Natural killer cell treated with Interleukin-12 subunit alpha and Interleukin-12 subunit beta and Interleukin-15 and Interleukin-18, amount 100 ng/mL, for 72 hours (primary cell): ENCODE results near the gene PCDHA2. TPM values are rescaled to one million over a fixed set of nuclear protein-coding genes. Genes with fewer than 3 reads are reported as not detected.
"Not testable (repeated sequence)": the region's sequence is repeated elsewhere in the genome, so short reads cannot be mapped to it uniquely, and the experiment has no call there.

Experiments used
- ATAC-seq, 2 donors: fragments of 150-1000 bp; cut with Tn5 transposase in 1 of 2; sonication (Bioruptor Pico), chemical (Tn5 transposase) in 1 of 2; 2 replicates each; pipeline ENCODE4 v1.10.0; 2021
- DNase-seq: peaks from one replicate; pipeline ENCODE4 v3.0.0; 2022; ENCODE audit warnings: low spot score
- H3K27ac Mint-ChIP-seq, 2 donors: 1 replicate in 1 of 2; 2 replicates in 1 of 2; pipeline ENCODE4 v1.8.0; 2022; ENCODE audit warnings: mixed read lengths in 2 of 2, mild to moderate bottlenecking in 1 of 2, moderate library complexity in 1 of 2
- H3K27me3 Mint-ChIP-seq, 2 donors: 1 replicate in 1 of 2; 2 replicates in 1 of 2; pipeline ENCODE4 v1.8.0; 2022; ENCODE audit warnings: mixed read lengths in 2 of 2
- H3K36me3 Mint-ChIP-seq: one replicate; pipeline ENCODE4 v1.8.0; 2022; ENCODE audit warnings: mixed read lengths
- H3K4me1 Mint-ChIP-seq, 2 donors: 1 replicate in 1 of 2; 2 replicates in 1 of 2; pipeline ENCODE4 v1.8.0; 2022; ENCODE audit warnings: low read depth in 2 of 2, mixed read lengths in 2 of 2, mild to moderate bottlenecking in 1 of 2
- H3K4me3 Mint-ChIP-seq: one replicate; pipeline ENCODE4 v1.8.0; 2022; ENCODE audit warnings: mixed read lengths
- H3K9me3 Mint-ChIP-seq: 2 replicates; pipeline ENCODE4 v1.8.0; 2022; ENCODE audit warnings: mixed read lengths
- total RNA-seq, 2 donors: library from RNA; stranded (reverse); gene quantifications; one replicate each; pipeline ENCODE4 v1.2.3, GENCODE V29; 2022

PCDHA2 gene
- total RNA-seq, 2 donors from 2014 or later, result not detected

DNA sequence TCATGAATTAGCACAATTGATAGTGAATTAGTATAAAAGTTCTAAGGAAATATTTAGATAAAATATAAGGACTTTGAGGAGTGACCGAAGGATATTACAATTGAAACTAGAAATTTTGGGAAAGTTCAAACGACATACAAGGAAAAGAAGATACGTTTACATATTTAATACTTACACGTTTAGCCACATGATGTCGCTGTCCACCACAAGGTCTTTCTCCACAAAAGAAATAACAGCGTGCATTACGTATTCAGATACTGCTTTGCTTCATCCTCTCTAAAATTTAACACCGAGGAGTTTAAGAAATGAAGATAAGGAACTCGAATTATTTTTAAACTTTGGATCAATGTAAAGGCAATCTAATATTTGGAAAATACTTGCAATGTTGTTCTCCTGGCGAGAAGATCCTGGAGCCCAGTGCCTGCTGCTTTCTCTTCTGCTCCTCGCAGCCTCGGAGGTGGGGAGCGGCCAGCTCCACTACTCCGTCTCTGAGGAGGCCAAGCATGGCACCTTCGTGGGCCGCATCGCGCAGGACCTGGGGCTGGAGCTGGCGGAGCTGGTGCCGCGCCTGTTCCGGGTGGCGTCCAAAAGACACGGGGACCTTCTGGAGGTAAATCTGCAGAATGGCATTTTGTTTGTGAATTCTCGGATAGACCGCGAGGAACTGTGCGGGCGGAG is 6.3 kb downstream of the PCDHA2 start, which contains the start of gene PCDHA3:
PCDHA3 (plus strand) TSS at position 242 of the 678 bp plus-strand sequence.
- Mint-ChIP-seq H3K4me3 (no peak within 1 kb of the TSS), H3K27me3 (peaks cover 2 to 15% of the 10 kb centered on the region in 2 donors), H3K27ac (no peak within 1 kb of the TSS), H3K36me3 (no peaks in the 10 kb centered on the region), H3K4me1 (no peaks in the 10 kb centered on the region), H3K9me3 (peaks cover 7% of the 10 kb centered on the region)
- ATAC-seq, result no peak
- DNase-seq, result no peak

DNA sequence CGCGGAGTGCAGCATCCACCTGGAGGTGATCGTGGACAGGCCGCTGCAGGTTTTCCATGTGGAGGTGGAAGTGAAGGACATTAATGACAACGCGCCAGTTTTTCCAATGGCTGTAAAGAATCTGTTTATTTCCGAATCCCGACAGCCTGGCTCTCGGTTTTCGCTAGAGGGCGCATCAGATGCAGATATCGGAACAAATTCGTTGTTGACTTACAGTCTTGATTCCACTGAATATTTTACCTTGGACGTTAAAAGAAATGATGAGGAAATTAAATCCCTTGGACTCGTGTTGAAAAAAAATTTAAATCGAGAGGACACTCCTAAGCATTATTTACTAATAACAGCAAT is 6.8 kb downstream of the PCDHA2 start:
- peaks cover 7% of the 10 kb centered on the region for H3K9me3 Mint-ChIP-seq

DNA sequence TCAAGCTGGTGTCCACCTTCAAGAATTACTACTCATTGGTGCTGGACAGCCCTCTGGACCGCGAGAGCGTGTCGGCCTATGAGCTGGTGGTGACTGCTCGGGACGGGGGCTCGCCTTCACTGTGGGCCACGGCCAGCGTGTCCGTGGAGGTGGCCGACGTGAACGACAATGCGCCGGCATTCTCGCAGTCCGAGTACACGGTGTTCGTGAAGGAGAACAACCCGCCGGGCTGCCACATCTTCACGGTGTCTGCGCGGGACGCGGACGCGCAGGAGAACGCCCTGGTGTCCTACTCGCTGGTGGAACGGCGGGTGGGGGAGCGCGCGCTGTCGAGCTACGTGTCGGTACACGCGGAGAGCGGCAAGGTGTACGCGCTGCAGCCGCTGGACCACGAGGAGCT is 7.7 kb downstream of the PCDHA2 start:
- not testable (repeated sequence) for H3K27ac Mint-ChIP-seq, ATAC-seq, H3K4me3 Mint-ChIP-seq, H3K9me3 Mint-ChIP-seq, H3K4me1 Mint-ChIP-seq, H3K36me3 Mint-ChIP-seq, DNase-seq
- H3K27me3 Mint-ChIP-seq, result peaks cover 2 to 15% of the 10 kb centered on the region in 2 donors

More for the DNA sequence above, 6.8 kb downstream of the PCDHA2 start:
- no peak for ATAC-seq
- Mint-ChIP-seq H3K36me3 (no peaks in the 10 kb centered on the region), H3K4me1 (no peaks in the 10 kb centered on the region), H3K27ac (no peak overlapping the region), H3K27me3 (peaks cover 2 to 15% of the 10 kb centered on the region in 2 donors), H3K4me3 (no peak overlapping the region)
- DNase-seq, result no peak

GRCh38 chr5:140802781-140803271 is 8.2 kb downstream of the PCDHA2 start:
- H3K4me1 Mint-ChIP-seq, result no peaks in the 10 kb centered on the region
- DNase-seq (no peak), ATAC-seq (no peak)
- H3K36me3 Mint-ChIP-seq, result no peaks in the 10 kb centered on the region
- H3K9me3 Mint-ChIP-seq, result peaks cover 7% of the 10 kb centered on the region
- no peak overlapping the region for H3K27ac Mint-ChIP-seq
- no peak overlapping the region for H3K4me3 Mint-ChIP-seq
- H3K27me3 Mint-ChIP-seq, result peaks cover 2 to 15% of the 10 kb centered on the region in 2 donors

- H3K27me3 Mint-ChIP-seq, result peaks cover 2 to 8% of the 10 kb centered on the region in 2 donors
- DNase-seq (no peak), ATAC-seq (no peak)
- no peaks in the 10 kb centered on the region for H3K36me3 Mint-ChIP-seq
- H3K27ac Mint-ChIP-seq, result no peak within 1 kb of the TSS
- no peak within 1 kb of the TSS for H3K4me3 Mint-ChIP-seq
- H3K4me1 Mint-ChIP-seq, result no peaks in the 10 kb centered on the region
- peaks cover 12% of the 10 kb centered on the region for H3K9me3 Mint-ChIP-seq
Measured at GRCh38 chr5:140806834-140807775, 12.5 kb downstream of the PCDHA2 start, which contains the start of gene PCDHA4. PCDHA4 (plus strand) TSS chr5:140807068.

DNA sequence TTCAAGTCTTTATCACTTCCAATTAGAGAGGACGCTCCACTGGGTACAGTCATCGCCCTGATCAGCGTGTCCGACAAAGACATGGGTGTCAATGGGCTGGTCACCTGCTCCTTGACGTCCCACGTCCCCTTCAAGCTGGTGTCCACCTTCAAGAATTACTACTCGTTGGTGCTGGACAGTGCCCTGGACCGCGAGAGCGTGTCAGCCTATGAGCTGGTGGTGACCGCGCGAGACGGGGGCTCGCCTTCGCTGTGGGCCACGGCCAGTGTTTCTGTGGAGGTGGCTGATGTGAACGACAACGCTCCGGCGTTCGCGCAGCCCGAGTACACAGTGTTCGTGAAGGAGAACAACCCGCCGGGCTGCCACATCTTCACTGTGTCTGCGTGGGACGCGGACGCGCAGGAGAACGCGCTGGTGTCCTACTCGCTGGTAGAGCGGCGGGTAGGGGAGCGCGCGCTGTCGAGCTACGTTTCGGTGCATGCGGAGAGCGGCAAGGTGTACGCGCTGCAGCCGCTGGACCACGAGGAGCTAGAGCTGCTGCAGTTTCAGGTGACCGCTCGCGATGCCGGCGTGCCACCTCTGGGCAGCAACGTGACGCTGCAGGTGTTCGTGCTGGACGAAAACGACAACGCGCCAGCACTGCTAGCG is 13.7 kb downstream of the PCDHA2 start:
- H3K36me3 Mint-ChIP-seq, H3K27ac Mint-ChIP-seq, ATAC-seq, DNase-seq, H3K4me1 Mint-ChIP-seq, H3K27me3 Mint-ChIP-seq, H3K4me3 Mint-ChIP-seq: not testable (repeated sequence)
- peaks cover 12% of the 10 kb centered on the region for H3K9me3 Mint-ChIP-seq

DNA sequence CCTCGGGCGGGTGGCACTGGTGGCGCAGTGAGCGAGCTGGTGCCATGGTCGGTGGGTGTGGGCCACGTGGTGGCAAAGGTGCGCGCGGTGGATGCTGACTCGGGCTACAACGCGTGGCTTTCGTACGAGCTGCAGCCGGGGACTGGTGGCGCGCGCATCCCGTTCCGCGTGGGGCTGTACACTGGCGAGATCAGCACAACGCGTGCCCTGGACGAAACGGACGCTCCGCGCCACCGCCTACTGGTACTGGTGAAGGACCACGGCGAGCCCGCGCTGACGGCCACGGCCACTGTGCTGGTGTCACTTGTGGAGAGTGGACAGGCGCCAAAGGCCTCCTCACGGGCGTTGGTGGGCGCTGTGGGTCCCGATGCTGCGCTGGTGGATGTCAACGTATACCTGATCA is 14.2 kb downstream of the PCDHA2 start:
- Mint-ChIP-seq H3K4me1 (no peaks in the 10 kb centered on the region), H3K4me3 (no peak overlapping the region), H3K36me3 (peaks cover 6% of the 10 kb centered on the region), H3K27me3 (peaks cover 2 to 8% of the 10 kb centered on the region in 2 donors), H3K9me3 (peaks cover 10% of the 10 kb centered on the region), H3K27ac (no peak overlapping the region)
- no peak for ATAC-seq
- DNase-seq, result no peak

DNA sequence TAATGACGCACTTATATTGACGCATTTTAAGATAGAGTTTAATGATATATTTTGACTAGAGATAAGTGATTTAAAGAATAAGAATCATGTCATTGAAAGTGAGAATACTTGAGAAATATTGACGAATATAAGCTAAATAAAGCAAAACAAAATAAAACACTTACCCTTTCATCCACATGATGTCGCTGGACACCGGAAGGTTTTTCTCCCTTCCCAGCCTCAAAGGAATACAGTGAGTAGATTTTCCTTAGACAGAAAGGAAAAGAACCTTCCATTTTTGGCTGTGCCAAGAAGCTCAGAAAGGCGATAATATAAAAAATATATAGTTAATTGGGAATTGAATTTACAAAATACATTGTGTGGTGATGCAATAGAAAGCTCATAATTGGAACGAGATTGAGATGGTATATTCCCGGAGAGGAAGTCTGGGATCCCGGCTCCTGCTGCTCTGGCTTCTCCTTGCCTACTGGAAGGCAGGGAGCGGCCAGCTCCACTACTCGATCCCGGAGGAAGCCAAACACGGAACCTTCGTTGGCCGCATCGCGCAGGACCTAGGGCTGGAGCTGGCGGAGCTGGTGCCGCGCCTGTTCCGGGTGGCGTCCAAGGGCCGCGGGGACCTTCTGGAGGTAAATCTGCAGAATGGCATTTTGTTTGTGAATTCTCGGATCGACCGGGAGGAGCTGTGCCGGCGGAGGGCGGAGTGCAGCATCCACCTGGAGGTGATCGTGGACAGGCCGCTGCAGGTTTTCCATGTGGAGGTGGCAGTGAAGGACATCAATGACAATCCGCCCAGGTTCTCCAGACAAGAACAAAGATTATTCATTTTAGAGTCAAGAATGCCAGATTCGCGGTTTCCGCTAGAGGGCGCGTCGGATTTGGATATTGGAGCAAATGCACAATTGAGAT is 27.0 kb downstream of the PCDHA2 start, which contains the start of gene PCDHA5:
PCDHA5 (plus strand) TSS at position 239 of the 906 bp plus-strand sequence.
- Mint-ChIP-seq H3K9me3 (no peaks in the 10 kb centered on the region), H3K36me3 (no peaks in the 10 kb centered on the region), H3K27ac (no peak within 1 kb of the TSS), H3K27me3 (peaks cover 0 to 5% of the 10 kb centered on the region in 2 donors), H3K4me3 (no peak within 1 kb of the TSS), H3K4me1 (no peaks in the 10 kb centered on the region)
- DNase-seq, result no peak
- no peak for ATAC-seq

DNA sequence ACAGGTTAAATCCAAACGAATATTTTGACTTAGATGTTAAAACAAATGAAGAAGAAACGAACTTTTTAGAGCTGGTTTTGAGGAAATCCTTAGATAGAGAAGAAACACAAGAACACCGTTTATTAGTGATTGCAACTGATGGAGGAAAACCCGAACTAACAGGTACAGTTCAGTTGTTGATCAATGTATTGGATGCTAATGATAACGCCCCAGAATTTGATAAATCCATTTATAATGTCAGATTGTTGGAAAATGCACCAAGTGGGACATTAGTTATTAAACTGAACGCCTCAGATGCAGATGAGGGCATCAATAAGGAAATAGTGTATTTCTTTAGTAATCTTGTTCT is 27.6 kb downstream of the PCDHA2 start:
- H3K27me3 Mint-ChIP-seq, result peaks cover 3 to 12% of the 10 kb centered on the region in 2 donors
- H3K27ac Mint-ChIP-seq, result no peak overlapping the region
- ATAC-seq (no peak), DNase-seq (no peak)
- H3K4me1 Mint-ChIP-seq, result no peaks in the 10 kb centered on the region
- no peak overlapping the region for H3K4me3 Mint-ChIP-seq
- no peaks in the 10 kb centered on the region for H3K36me3 Mint-ChIP-seq
- peaks cover 3% of the 10 kb centered on the region for H3K9me3 Mint-ChIP-seq

- not testable (repeated sequence) for H3K27ac Mint-ChIP-seq, H3K36me3 Mint-ChIP-seq, H3K9me3 Mint-ChIP-seq, DNase-seq, H3K4me3 Mint-ChIP-seq, ATAC-seq, H3K4me1 Mint-ChIP-seq
- peaks cover 3 to 13% of the 10 kb centered on the region in 2 donors for H3K27me3 Mint-ChIP-seq
Measured at GRCh38 chr5:140822969-140823368, 28.3 kb downstream of the PCDHA2 start.

DNA sequence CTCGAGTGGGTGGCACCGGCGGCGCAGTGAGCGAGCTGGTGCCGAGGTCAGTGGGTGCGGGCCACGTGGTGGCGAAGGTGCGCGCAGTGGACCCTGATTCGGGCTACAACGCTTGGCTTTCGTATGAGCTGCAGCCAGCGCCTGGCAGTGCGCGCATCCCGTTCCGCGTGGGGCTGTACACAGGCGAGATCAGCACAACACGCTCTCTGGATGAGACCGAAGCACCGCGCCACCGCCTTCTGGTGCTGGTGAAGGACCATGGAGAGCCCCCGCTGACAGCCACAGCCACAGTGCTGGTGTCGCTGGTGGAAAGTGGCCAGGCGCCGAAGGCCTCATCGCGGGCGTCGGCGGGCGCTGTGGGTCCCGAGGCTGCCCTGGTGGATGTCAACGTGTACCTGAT is 28.8 kb downstream of the PCDHA2 start:
- H3K36me3 Mint-ChIP-seq, result peaks cover 3% of the 10 kb centered on the region
- H3K27ac Mint-ChIP-seq, result no peak overlapping the region
- H3K9me3 Mint-ChIP-seq, result peaks cover 3% of the 10 kb centered on the region
- ATAC-seq, result no peak
- peaks cover 3 to 13% of the 10 kb centered on the region in 2 donors for H3K27me3 Mint-ChIP-seq
- H3K4me3 Mint-ChIP-seq, result no peak overlapping the region
- no peak for DNase-seq
- no peaks in the 10 kb centered on the region for H3K4me1 Mint-ChIP-seq

GRCh38 chr5:140827704-140828361 is 33.2 kb downstream of the PCDHA2 start, which contains the start of gene PCDHA6:
PCDHA6 (plus strand) TSS chr5:140827960; CDS start chr5:140828092, 132 bp downstream.
- DNase-seq (no peak), ATAC-seq (no peak)
- Mint-ChIP-seq H3K36me3 (peaks cover 7% of the 10 kb centered on the region), H3K27me3 (peaks cover 7 to 13% of the 10 kb centered on the region in 2 donors), H3K4me3 (no peak within 1 kb of the TSS), H3K9me3 (peaks cover 6% of the 10 kb centered on the region), H3K27ac (no peak within 1 kb of the TSS), H3K4me1 (no peaks in the 10 kb centered on the region)
